ENCODE measurements around the gene COL27A1. TPM values are rescaled to one million over a fixed set of nuclear protein-coding genes. Genes with fewer than 3 reads are reported as not detected.
"Not testable (repeated sequence)": the region's sequence is repeated elsewhere in the genome, so short reads cannot be mapped to it uniquely, and the experiment has no call there.

COL27A1 gene
- total RNA-seq, 1 donor from 2014 or later, result 39.6 TPM

DNA sequence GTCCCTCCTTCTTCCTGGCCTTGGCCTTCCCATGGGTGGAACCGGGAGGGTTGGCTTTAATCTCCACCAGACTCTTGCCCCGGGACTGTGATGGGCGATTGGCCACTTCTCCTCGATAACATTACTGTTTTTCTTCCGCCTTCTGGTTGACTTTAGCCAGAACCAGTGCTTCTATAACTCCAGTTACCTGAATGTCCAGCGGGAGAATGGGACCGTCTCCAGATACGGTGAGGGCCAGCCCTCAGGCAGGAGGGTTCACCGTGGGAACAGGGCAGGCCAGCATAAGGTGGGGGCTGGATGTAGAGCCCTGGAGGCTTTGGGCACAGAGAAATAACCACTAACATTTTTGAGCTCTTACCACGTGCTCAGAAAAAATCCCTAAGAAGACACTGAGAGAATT, 175.3 kb downstream of the COL27A1 start:
- DNase-seq (ENCODE audit: extremely low read depth, low read depth, low spot score), result no peak

DNA sequence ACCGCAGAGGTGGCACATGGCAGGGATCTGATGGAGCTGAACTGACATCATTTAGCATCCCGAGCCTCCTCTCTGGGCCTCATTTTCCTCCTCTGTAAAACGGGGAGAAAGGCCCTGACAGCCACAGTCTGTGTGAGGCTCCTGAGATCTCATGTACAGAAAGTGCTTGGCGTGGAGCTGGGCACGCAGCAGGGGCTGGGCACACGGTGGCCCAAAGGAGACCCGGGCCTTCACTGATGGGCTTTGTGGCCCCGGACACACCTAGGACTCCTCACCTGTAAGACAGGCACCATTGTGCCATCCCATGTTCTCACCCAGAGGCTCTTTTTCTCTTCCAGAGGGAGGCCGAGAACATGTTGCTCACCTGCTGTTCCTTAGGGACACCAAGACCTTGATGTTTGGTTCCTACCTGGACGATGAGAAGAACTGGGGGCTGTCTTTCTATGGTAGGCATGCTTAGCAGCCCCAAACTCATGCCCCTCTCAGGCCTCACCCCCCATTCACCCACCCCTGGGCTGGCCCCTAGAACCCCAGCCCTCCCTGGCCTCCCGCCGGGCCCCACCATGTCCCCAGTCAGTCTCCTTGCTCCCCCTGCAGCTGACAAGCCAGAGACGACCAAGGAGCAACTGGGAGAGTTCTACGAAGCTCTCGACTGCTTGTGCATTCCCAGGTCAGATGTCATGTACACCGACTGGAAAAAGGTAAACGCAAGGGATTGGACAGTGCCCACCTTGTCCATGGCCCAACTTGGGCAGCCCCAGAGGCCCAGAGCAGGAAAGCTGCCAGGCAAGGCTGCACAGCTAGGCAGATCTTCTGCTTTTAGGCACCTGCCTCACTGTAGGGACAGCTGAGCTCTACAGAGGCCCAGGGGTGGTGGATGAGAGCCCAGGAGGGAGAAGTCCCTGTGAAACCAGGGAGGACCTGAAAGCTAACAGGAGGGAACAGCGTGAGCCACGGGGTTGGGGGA, 176.2 kb downstream of the COL27A1 start:
- not testable (repeated sequence) for DNase-seq (ENCODE audit: extremely low read depth, low read depth, low spot score)

DNA sequence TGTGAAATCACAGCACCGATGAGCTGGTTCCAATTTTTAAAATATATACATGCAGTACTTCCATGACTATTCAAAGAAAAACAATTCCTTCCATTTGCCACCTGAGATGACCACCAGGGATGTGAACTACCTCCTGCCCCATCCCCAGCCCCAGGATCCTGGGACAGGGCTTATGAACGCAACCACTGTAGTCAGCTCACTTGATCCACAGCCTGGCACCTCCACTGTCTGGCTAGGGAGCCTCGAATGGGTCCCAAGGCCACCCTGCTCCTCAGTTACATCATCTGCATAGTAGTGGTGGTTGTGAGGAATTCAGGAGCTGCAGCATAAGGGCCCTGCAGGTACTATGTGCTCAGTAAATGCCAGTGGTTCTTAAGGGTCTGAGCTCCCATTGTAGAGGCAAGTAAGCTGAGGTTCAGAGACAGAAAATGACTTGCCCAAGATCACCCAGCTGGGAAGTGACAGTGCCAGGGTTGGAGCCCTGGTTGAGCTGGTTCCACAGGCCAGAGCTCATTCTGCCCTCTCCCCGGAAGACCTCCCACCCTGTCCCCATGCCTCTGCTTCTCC, 177.2 kb downstream of the COL27A1 start:
- not testable (repeated sequence) for DNase-seq (ENCODE audit: extremely low read depth, low read depth, low spot score)

DNA sequence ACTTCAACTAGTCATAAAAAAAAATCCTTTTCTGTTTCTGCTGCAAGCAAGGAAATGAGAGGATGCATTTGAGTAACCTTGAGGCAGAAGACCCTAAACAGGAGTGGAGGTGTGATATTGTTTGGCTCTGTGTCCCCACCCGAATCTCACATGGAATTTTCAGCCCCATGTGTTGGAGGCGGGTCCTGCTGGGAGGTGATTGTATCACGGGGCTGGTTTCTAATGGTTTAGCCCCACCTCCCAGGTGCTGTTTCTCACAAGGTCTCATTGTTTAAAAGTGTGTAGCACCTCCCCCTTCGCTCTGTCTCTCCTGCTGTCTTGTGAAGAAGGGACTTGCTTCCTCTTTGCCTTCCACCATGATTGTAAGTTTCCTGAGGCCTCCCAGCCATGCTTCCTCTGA, 178.4 kb downstream of the COL27A1 start:
- DNase-seq (ENCODE audit: extremely low read depth, low read depth, low spot score), result not testable (repeated sequence)

DNA sequence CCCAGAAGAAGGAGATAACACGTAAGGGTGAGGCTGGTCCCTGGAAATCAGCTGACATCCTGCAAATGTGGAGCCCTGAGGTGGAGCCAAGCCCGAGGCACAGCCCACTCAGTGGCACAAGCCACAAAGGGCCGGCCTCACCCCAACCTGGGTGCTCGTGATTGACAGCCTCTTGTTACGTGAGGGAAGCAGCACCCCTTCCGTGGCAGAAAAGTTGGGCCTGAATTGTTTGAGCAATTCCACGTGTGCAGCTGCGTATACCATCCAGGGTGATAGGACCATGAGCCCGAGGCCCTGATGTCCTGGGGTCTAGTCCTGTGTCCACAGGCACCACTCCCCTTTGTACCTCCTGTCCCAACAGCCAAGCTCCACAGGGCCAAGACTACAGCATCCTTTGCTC, 179.2 kb downstream of the COL27A1 start:
- DNase-seq (ENCODE audit: extremely low read depth, low read depth, low spot score), result no peak

DNA sequence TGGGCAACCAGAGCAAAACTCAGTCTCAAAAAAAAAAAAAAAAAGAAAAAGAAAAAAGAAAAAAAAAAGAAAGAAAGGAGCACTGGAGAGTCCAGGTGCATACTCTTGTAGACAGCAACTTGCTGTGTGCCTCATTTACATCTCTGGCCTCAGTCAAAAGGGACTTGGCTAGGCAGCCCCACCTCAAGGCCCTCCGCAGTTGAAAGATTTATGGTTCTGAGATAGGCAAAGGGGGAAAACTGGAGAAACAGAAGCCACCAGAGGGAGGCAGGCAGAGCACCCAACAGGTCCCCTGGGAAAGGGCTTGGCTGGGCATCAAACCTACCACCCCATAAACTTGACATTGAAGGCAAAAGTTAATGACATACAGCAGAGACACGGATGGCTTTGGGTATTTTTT, 180.4 kb downstream of the COL27A1 start:
- no peak for DNase-seq (ENCODE audit: extremely low read depth, low read depth, low spot score)

DNA sequence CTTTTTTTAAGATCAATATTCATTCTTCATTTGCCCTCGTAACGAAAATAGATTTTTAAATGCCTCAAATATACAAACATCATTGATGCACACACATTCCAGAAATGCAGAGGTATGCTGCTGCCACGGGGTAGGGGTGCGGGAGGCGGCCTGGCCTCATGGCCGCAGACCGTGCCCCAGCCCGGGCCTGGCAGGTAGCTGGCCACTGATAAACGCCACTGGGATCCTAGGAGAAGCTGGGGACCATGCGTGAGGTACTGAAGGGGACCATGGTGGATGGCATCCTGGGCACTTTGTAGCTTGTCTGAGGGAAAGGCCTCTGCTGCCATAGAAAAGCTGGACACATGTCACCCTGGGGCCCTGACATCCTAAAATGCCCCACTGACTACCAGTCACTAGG, 180.8 kb downstream of the COL27A1 start:
- DNase-seq (ENCODE audit: extremely low read depth, low read depth, low spot score), result no peak

DNA sequence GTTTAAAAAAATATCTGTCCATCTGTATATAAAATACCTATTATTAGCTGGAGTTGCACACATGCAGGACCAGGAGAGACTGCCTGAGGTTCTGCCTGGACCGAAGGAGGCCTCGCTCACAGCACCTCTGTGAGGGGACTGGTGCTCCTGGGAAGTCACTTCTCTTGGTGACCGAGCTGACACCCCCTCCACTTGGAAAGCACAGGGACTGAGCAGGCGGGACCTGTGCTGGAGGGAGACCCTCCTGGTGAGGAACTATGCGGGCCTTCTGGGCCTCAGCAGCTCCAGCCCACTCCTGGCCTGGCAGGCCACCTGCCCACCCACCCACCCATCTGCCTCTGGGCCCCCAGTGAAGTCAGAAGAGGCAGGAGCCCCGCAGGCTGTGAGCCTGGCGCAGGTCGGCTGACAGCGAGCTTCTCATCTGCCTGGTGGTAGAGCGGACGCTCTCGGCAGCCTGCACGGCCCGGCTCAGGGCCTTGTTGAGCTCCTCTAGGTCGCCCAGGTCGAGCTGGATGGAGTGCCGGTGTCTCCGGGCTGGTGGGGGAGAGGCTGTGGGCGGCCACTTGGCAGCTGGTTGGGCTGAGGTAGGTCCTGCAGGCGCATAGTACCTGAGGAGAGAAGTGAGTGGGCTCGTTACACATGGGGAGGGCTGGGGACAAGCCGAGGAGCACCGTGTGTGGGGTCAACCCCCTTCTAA, 181.5 kb downstream of the COL27A1 start:
- no peak for DNase-seq (ENCODE audit: extremely low read depth, low read depth, low spot score)

DNA sequence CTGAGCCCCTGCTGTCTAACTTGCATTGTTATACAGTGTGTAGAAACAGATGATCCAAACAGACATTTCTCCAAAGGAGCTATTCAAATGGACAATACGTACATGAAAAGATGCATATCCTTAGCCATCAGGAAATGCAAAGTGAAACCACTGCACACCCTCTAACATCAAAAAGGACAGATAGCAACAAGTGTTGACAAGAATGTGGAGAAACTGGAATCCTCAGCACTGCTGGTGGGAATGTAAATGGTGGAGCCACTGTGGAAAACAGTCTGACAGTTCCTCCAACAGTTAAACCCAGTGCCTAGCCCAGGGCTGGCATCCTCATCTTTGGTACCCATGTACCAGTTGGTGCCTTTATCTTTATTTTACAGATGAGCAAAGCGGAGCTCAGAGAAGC, 182.8 kb downstream of the COL27A1 start:
- no peak for DNase-seq (ENCODE audit: extremely low read depth, low read depth, low spot score)

DNA sequence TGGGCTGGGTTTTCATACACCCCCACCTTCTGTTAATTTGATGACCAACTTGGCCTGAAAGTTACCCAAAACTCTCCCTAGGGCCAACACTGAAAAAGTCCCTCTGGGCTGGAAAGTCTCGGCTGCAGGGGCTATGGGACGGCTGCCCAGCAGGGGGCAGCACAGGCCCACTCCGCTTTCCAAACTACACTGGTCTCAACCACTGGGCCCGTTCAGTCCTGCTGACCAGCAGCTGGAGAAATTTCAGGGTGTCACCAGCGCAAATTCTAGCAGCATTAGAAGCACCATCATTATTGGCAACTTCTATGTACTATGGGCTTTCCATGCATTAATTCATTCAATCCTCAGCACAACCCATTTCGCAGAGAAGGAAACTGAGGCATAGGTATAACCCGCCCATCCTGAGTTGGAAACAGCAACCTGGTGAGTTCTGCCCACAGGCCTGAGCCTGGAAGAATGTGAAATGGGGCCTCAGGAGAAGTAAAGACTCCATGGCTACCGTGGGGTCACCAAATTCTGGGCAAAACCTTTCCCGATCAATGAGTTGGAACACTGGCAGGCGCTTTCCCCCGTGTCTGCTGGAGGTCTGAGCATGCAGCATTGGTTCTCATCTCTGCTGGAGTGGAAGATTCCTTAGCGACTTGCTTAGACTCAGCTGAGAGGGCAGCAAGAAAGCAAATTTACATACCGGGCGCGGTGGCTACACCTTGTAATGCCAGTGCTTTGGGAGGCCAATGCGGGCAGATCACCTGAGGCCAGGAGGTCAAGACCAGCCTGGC, 184.0 kb downstream of the COL27A1 start:
- DNase-seq (ENCODE audit: extremely low read depth, low read depth, low spot score), result no peak

DNA sequence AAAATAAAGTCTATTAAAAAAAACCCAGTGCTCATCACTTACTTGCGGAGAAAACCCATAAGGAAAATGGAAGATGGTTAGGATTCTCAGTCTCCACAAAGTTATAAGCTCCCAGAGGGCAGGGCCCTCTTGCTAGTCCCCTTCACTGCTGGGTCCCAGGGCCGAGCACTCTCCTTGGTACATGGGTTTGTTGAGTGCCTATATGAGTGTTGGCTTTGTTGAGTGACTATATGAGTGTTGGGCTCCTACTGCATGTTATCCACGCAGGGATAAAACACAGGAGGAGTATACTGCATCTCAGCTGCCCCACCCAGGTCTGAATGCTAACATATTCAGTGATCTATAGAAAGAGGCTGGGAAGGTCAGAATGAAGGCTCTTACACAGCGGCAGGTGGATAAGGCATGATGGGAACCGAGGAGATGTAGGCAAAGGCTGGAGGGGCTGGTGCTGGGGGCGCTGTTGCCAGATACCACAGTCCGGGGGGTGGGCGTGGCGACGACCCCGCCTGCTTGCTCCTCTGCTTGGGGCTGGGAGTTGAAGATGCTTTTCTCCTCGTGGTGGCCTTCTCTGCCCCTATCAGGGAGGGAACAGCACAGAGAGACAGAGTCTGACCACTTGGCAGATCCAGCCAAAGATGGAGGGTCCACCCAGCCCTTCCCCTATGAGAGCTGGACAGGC, 186.0 kb downstream of the COL27A1 start:
- no peak for DNase-seq (ENCODE audit: extremely low read depth, low read depth, low spot score)

DNA sequence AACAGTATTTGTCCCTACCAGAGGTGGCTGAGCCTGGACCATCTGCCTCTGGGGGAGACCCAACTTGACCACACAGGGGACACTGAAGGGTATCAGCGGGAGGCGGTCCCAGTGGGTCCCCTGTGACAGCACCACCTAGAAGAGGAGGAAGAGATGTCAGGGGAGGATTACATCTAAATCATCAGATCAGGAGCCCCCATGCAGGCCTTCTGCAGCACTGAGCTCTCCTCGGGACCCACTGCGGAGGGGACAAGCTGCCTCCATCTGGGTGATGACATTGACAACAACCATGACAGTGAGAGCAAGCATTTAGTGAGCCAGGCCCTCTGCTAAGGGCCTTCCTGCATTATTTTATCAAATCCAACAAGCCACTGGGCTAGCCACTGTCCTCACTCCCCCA, 186.7 kb downstream of the COL27A1 start:
- DNase-seq (ENCODE audit: extremely low read depth, low read depth, low spot score), result no peak

DNA sequence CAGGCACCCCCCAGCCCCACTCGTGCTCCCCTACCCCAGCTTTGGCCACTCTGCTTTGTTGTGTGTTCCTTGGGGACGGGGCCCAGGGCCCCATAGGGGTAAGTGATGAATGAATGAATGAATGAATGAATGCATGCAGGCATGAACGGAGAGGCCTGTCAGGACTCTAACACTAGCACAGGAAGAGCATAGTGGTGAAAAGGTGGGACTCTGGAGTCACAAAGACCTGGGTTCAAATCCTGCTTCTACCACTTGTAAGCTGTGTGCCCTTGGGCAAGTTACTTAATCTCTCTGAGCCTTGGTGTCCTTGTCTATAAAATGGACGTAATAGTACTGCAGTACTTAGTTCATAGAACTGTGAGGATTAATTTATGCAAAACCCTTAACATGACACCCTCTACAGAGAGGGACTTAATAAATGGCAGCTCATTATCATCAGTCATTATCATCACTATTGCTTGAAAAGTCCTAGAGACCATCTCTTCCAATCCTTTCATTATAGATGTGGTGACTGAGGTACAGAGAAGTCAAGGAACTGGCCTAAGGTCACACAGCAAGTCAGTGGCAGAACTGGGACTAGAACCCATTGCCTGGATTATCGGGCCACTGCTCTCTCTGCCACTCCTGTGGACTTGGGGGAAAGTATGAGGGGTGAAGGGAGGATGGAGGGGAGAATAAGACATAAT, 187.6 kb downstream of the COL27A1 start:
- no peak for DNase-seq (ENCODE audit: extremely low read depth, low read depth, low spot score)

DNA sequence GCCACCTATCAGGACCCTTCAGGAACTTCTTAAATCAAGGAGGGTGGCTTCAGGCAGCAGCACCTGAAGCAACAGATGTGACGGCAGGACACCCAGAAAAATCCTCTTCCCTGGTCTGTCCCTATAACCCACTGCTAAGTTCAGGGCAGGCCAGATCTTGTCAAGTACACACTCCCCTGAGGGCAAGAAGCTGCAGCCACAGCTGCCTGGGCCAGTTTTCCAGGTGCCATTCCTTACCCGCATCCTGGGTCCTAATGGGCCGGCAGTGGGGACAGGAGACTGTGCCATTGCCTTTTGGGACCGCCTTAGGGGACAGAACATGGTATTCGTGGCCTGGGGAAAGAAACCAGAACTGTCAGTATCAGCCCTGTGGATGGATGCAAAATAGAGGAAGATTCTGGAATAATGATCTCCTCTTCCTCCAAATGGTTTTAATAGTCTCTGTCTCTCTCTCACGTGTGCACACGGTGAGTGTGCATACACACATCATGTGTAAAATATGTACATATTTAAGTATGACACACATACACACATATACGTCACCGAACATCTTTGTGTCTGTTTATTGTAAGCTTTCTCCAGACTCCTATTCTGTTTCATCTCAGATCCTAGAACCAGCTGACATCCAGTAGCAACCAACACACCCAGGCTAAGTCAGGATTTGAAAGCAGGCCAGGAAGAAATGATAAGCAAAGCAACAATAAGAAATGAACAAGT, 188.3 kb downstream of the COL27A1 start:
- no peak for DNase-seq (ENCODE audit: extremely low read depth, low read depth, low spot score)

DNA sequence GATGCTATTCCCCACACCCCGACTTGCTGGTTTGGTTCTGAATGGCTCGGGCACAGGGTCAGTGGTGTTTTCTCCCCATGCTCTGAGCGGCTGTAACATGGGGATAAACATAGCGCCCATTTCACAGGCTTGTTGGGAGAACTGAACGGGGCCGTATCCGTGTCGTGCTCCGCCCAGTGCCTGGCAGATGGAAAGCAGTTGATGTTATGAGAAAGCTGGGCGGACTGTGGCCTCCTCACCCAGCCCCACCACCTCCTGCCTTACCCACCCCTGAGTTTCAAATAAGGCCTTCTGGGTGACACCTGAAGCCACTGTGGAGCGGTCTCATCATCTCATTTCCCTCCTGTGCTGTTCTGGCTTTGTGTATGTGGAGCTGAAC, 188.8 kb downstream of the COL27A1 start:
- no peak for DNase-seq (ENCODE audit: extremely low read depth, low read depth, low spot score)

DNA sequence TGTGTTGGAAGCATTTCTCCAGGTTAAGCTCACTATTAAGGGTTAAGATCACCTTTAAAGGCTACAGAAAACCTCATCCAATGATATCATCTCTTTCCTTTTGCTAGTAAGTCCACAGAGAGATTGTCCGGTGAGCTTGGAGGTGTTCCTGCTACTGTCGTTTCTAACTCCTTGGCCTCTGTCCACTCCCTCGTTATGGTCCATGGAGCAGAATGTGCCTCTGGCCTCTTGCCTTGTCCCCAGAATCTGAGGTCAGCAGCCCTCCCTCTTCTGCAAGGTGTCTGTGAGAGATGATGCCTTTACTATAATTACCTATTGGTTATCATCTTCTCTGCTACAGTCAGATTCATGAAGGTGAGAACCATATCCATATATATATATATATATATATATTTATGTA, 189.4 kb downstream of the COL27A1 start:
- DNase-seq (ENCODE audit: extremely low read depth, low read depth, low spot score), result no peak

DNA sequence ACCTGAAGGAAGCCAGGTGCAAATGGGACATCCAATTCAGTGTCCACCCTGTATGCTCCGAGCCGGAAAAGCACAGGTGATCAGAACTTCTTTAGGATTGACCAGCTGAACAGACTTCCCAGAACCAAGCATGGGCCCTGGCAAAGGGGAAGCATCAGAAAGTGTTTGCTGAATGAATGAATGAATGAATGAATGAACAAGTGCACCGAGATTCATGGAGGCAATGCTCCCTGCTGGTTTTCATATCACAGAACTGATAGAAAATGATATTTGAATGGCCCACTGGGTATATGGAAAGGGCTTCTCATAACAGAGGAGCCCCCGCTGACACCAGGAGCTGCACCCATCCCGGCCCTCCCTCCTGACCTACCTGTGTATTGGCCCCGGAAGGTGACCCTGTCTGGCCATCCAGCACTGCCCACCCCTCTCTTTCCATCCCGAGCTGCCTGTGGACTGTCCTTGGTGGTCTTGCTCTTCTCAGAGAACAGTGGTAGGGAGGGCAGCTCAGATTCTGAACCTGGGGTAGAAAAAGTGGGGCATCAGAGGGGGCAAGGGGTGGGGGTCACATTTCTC, 190.2 kb downstream of the COL27A1 start:
- no peak for DNase-seq (ENCODE audit: extremely low read depth, low read depth, low spot score)

DNA sequence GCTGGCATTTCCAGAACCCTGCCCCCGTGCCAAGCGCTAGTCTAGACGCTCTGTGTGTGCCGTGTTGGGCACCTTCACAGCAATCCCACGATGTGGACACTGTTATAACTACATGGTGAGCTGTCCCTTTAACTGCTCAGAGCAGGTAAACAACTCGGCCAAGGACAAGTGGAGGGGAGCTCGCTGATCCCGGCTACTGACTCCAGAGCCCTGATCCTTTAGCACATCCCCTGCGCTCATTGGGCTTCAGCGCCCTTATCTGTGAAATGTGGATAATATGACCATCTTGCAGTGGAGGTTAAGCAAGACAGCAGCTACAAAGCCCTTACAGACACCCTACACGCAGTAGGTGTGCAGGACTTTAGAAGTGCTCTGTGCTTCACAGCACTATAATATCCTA, 190.8 kb downstream of the COL27A1 start:
- DNase-seq (ENCODE audit: extremely low read depth, low read depth, low spot score), result no peak

DNA sequence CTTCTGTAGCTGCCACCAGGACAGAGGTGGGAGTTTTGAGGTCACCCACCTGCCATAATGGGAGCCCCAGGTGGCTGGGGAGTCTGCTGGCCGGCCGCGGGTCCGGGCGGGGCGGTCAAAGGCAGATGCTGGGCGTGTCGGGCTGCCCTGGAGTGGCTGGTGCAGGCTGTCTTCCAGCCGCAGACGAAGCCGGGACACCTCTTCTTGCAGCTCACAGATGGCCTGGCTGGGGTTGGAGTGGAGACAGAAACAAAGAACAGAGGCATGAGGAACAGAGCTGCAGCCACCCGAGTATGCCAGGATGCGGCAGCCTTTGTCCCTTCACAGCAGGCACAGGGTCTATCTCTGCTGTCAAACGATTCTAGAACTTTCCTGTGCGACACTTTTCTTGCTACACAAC, 192.3 kb downstream of the COL27A1 start:
- DNase-seq (ENCODE audit: extremely low read depth, low read depth, low spot score), result no peak
